Mesenchymal stem cell (in vitro differentiated cells and primary cell): ENCODE data around the gene NELFB.
A peak's percentile ranks its signal among the peaks of the same experiment; 100 is the strongest.

ENCODE experiments used
- DNase-seq: peaks from one replicate; pipeline ENCODE4 v3.0.0-alpha.2; 2013
- H2AFZ ChIP-seq: one replicate; pipeline ENCODE4 v1.6.1; 2013; ENCODE audit warnings: low read depth, mild to moderate bottlenecking, control low read depth, inconsistent platforms, low read length, moderate library complexity
- H2AK5ac ChIP-seq: 2 replicates; pipeline ENCODE4 v1.6.1; 2013; ENCODE audit warnings: low read length, moderate library complexity, mild to moderate bottlenecking, inconsistent platforms; ENCODE audit not compliant: severe bottlenecking
- H2BK120ac ChIP-seq: one replicate; pipeline ENCODE4 v1.6.1; 2013; ENCODE audit warnings: low read depth, mild to moderate bottlenecking, inconsistent platforms, low read length, moderate library complexity
- H2BK12ac ChIP-seq, 2 experiments: one replicate each; pipeline ENCODE4 v1.6.1; 2013; ENCODE audit warnings: inconsistent platforms in 2 of 2, low read length in 2 of 2, mild to moderate bottlenecking in 2 of 2, moderate library complexity in 2 of 2, control low read depth in 1 of 2
- H2BK15ac ChIP-seq: one replicate; pipeline ENCODE4 v1.6.1; 2013; ENCODE audit warnings: mild to moderate bottlenecking, low read depth, inconsistent platforms; ENCODE audit not compliant: poor library complexity, severe bottlenecking
- H2BK5ac ChIP-seq: 2 replicates; pipeline ENCODE4 v1.6.1; 2013; ENCODE audit warnings: low read depth, mild to moderate bottlenecking, low read length, control low read depth, inconsistent platforms; ENCODE audit not compliant: poor library complexity, severe bottlenecking
- H3K14ac ChIP-seq, 2 experiments: one replicate each; pipeline ENCODE4 v1.6.1; 2013; ENCODE audit warnings: inconsistent platforms in 2 of 2, low read length in 2 of 2, control low read depth in 1 of 2, mild to moderate bottlenecking in 1 of 2, moderate library complexity in 1 of 2
- H3K18ac ChIP-seq, 2 experiments: one replicate each; pipeline ENCODE4 v1.6.1; 2013; ENCODE audit warnings: inconsistent platforms in 2 of 2, low read length in 2 of 2, control low read depth in 1 of 2, low read depth in 1 of 2, mild to moderate bottlenecking in 1 of 2
- H3K23ac ChIP-seq, 2 experiments: one replicate each; pipeline ENCODE4 v1.6.1; 2013; ENCODE audit warnings: inconsistent platforms in 2 of 2, low read length in 2 of 2, mild to moderate bottlenecking in 2 of 2, moderate library complexity in 2 of 2, control low read depth in 1 of 2
- H3K27ac ChIP-seq: 2 replicates; pipeline ENCODE4 v1.5.1; 2013; ENCODE audit warnings: mild to moderate bottlenecking, moderate library complexity, low read length, control low read depth, inconsistent platforms; ENCODE audit not compliant: poor library complexity, severe bottlenecking
- H3K27me3 ChIP-seq, 2 experiments: 2 replicates each; pipeline versions ENCODE4 v1.6.1 to v1.7.0; 2013; ENCODE audit warnings: low read length in 2 of 2, mild to moderate bottlenecking in 2 of 2, moderate library complexity in 2 of 2, control low read depth in 1 of 2, inconsistent platforms in 1 of 2; ENCODE audit not compliant: control insufficient read depth in 1 of 2, insufficient read depth in 1 of 2
- H3K36me3 ChIP-seq, 2 experiments: 2 replicates each; pipeline versions ENCODE4 v1.6.1 to v1.7.0; 2013; ENCODE audit warnings: low read length in 2 of 2, control low read depth in 1 of 2, inconsistent platforms in 1 of 2, low read depth in 1 of 2, mild to moderate bottlenecking in 1 of 2; ENCODE audit not compliant: insufficient read depth in 2 of 2, control insufficient read depth in 1 of 2
- H3K4ac ChIP-seq, 2 experiments: one replicate each; pipeline ENCODE4 v1.6.1; 2013; ENCODE audit warnings: inconsistent platforms in 2 of 2, low read length in 2 of 2, mild to moderate bottlenecking in 2 of 2, moderate library complexity in 2 of 2, control low read depth in 1 of 2, low read depth in 1 of 2
- H3K4me1 ChIP-seq: 2 replicates; pipeline ENCODE4 v1.6.1; 2013; ENCODE audit warnings: low read depth, low read length, control low read depth; ENCODE audit not compliant: control insufficient read depth, insufficient read depth
- H3K4me2 ChIP-seq: 2 replicates; pipeline ENCODE4 v1.6.1; 2013; ENCODE audit warnings: low read length, mild to moderate bottlenecking, inconsistent platforms; ENCODE audit not compliant: poor library complexity, severe bottlenecking
- H3K4me3 ChIP-seq, 2 experiments: 2 replicates each; pipeline versions ENCODE4 v1.5.1 to v1.7.0; 2013; ENCODE audit warnings: low read length in 2 of 2, mild to moderate bottlenecking in 2 of 2, control low read depth in 1 of 2, low read depth in 1 of 2; ENCODE audit not compliant: insufficient read depth in 1 of 2
- H3K79me1 ChIP-seq: replicated peaks from 2 replicates; pipeline ENCODE4 v1.6.1; 2013; ENCODE audit warnings: mild to moderate bottlenecking, control low read depth, low read length, inconsistent platforms; ENCODE audit not compliant: poor library complexity, severe bottlenecking
- H3K9ac ChIP-seq: 2 replicates; pipeline ENCODE4 v1.7.0; 2013; ENCODE audit warnings: mild to moderate bottlenecking, low read length, moderate library complexity
- H3K9me3 ChIP-seq: 2 replicates; pipeline ENCODE4 v1.7.0; 2013; ENCODE audit warnings: mild to moderate bottlenecking, low read length; ENCODE audit not compliant: control insufficient read depth
- H4K8ac ChIP-seq: one replicate; pipeline ENCODE4 v1.6.1; 2013; ENCODE audit warnings: inconsistent platforms, mild to moderate bottlenecking, low read length, moderate library complexity
- H4K91ac ChIP-seq: one replicate; pipeline ENCODE4 v1.6.1; 2013; ENCODE audit warnings: mild to moderate bottlenecking, low read length, inconsistent platforms
- WGBS: methylation state at CpG from one replicate; pipeline ENCODE4 v1.1.7; 2013; ENCODE audit warnings: mixed read lengths; 5-methylcytosine and 5-hydroxymethylcytosine counted together

NELFB gene

DNA sequence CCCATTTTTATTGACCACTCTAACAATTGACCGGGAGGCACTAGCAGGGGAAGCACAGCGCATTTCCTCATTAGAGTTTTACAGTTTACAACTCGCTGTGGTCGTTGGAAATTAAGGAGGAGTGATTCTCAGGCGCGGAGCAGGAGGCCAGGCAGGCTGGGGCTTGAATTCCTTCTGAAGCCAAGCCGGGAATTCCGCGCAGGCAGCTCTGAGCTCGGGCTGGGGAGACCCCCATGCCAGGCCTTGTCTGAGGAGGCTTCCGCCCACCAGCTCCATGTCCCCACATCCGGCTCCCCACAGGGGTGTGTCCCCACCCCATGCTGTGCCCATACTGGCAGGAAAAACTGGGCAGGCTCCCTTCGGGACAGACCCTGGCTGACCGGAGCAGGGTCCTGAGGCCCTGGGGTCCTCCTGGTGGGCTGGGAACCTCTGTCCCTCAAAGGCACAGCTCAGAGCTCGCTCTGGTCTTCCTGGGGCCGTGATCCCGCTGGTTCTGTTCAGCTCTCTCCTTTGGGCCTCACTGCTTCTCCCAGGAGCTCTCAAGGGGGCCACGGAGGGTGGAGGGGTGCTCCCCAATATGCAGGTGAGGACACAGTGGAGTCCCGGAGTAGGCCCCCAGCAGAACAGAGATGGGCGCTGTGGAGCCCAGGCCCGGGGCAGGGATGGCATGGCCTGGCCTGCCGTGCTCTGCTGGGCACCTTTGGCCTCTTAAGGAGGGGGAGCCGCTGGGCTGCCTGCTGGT, 48.2 kb downstream of the NELFB start:
- Histone ChIP-seq H2BK5ac (no peak overlapping the region), H3K4ac (no peak overlapping the region), H3K4me3 (no peak overlapping the region), H3K79me1 (no peaks in the 10 kb centered on the region), H3K27ac (no peak overlapping the region), H3K14ac (no peak overlapping the region), H4K91ac (peak overlapping the region; percentile 35), H2AK5ac (no peak overlapping the region), H3K18ac (no peak overlapping the region), H3K4me2 (no peak overlapping the region), H2BK120ac (no peak overlapping the region), H3K9ac (no peak overlapping the region), H3K27me3 (peaks cover 26 to 90% of the 10 kb centered on the region in 2 experiments), H3K4me1 (peaks cover 33% of the 10 kb centered on the region), H2BK15ac (no peak overlapping the region), H3K23ac (no peak overlapping the region), H3K9me3 (no peaks in the 10 kb centered on the region), H4K8ac (no peak overlapping the region), H3K36me3 (no peaks in the 10 kb centered on the region), H2BK12ac (no peak overlapping the region), H2AFZ (no peak overlapping the region)
- 61% methylated on average over 21 of the region's 23 CpGs for WGBS
- DNase-seq: no peak

DNA sequence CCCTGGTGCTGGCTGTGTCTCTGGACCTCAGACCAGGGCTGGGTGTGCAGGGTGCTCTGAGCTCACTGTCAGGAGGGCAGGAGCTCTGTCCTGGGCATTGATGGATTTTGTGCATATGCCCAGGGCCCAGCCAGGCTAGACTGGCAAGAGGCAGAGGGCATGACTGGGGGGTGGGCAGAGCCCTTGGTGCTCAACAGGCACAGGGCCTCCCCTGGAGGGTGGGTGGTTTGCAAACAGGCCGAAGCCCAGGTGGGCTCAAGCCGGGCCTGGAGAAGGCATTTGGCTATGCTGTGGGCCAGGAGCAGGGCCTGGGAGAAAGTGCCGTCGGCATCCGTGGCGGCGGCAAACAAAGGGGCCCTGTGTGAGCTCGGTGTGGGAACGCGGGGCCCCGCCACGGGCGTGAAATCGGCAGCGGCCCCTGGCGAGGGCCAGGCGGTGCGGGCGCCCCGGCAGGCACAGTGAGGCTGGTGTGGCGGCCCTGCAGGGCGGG, 48.8 kb downstream of the NELFB start:
- H2BK120ac ChIP-seq: no peak overlapping the region
- no peak overlapping the region for H2AK5ac ChIP-seq
- no peak overlapping the region for H2BK5ac ChIP-seq
- no peak overlapping the region for H3K23ac ChIP-seq
- no peak overlapping the region for H3K9ac ChIP-seq
- WGBS: 96% methylated on average over 22 of the region's 22 CpGs
- no peak overlapping the region for H3K4me2 ChIP-seq
- H3K4me3 ChIP-seq: no peak overlapping the region
- no peaks in the 10 kb centered on the region for H3K79me1 ChIP-seq
- no peak overlapping the region for H3K18ac ChIP-seq
- no peak for DNase-seq
- H3K14ac ChIP-seq: no peak overlapping the region
- peaks cover 33% of the 10 kb centered on the region for H3K4me1 ChIP-seq
- peak overlapping the region; percentile 35 for H4K91ac ChIP-seq
- H3K36me3 ChIP-seq: no peaks in the 10 kb centered on the region
- no peak overlapping the region for H4K8ac ChIP-seq
- no peak overlapping the region for H3K4ac ChIP-seq
- H2AFZ ChIP-seq: no peak overlapping the region
- H3K27ac ChIP-seq: no peak overlapping the region
- H3K9me3 ChIP-seq: no peaks in the 10 kb centered on the region
- H2BK12ac ChIP-seq: no peak overlapping the region
- H3K27me3 ChIP-seq: peaks cover 20 to 85% of the 10 kb centered on the region in 2 experiments
- no peak overlapping the region for H2BK15ac ChIP-seq

DNA sequence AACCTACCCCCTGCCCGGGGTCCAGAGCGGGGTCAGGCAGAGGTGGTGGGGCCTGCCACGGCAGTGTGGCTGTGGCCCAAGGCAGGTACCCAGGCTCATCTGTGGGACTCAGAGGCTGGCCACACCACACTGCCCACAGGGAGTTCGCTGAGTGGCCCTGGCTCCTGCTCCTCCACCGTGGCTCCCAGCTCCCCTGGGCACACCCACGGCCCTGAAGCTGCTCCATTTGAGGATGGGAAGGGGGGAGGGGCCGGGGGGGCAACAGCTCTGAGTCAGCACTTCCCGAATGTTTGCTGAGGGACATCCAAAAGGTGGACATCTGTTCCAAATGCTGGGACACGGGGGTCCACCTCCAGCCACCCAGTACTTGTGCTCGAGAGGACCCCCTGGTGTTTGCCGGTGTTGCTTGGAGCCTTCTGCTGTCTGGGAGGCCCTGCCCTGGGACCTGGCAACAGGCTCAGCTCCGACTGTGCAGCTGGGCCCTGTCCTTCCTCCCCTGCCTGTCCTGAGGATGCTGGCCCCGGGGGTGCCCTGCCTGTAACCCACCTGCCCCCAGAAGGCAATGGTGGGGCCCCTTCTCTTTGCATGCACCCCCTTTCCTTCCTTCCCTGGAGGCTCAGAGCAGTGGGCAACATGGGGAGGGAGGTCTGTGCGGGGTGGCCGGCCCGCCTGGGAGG, 49.4 kb downstream of the NELFB start:
- H3K4me3 ChIP-seq: no peak overlapping the region
- H3K14ac ChIP-seq: no peak overlapping the region
- H3K27ac ChIP-seq: no peak overlapping the region
- no peak overlapping the region for H2BK120ac ChIP-seq
- no peak for DNase-seq
- peaks cover 33% of the 10 kb centered on the region for H3K4me1 ChIP-seq
- H4K91ac ChIP-seq: peak overlapping the region; percentile 20
- peak overlapping the region; percentile 80 for H2BK15ac ChIP-seq
- H3K4ac ChIP-seq: no peak overlapping the region
- H3K27me3 ChIP-seq: peaks cover 14 to 84% of the 10 kb centered on the region in 2 experiments
- H2AK5ac ChIP-seq: no peak overlapping the region
- H3K9me3 ChIP-seq: no peaks in the 10 kb centered on the region
- 53% methylated on average over 12 of the region's 16 CpGs for WGBS
- H4K8ac ChIP-seq: no peak overlapping the region
- no peak overlapping the region for H2BK5ac ChIP-seq
- no peak overlapping the region for H3K4me2 ChIP-seq
- H3K23ac ChIP-seq: no peak overlapping the region
- H3K79me1 ChIP-seq: no peaks in the 10 kb centered on the region
- H2AFZ ChIP-seq: no peak overlapping the region
- H3K18ac ChIP-seq: no peak overlapping the region
- H3K9ac ChIP-seq: no peak overlapping the region
- H2BK12ac ChIP-seq: no peak overlapping the region
- no peaks in the 10 kb centered on the region for H3K36me3 ChIP-seq

DNA sequence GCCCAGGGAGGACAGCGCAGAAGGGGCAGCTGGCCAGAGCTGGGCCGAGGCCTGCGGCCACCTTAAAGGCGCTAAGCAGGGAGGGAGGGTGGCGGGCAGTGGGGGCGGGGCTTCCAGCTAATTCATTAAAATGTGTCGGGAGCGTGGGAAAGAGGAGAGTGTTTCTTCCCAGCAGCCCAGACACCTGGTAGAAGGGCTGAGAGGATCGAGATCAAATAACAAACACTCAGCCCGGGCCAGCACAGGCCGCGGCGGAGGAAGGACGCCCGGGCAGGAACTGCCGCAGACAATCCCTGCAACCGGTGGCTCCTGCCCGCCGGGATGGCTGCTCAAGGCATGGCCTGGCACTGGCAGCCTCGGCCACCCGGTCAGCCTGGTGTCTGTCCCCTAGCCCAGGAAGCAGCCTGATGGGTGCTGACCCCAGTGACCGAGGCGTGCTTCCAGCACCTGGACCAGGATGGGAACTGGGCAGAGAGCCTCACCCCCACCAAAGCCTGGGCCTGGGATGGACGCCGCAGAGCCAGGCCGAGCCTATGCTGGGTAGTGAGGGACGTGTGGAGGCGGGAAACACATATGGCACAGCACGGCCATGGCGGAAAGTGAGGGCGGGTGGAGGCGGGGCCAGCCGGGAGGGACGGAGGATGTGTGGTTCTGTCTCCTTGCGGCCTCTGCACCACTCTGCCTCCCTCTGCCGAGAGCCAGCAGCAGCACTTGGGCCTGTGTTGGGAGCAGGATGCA, 50.1 kb downstream of the NELFB start:
- no peak overlapping the region for H3K4me3 ChIP-seq
- no peaks in the 10 kb centered on the region for H3K36me3 ChIP-seq

More for the DNA sequence above, 50.1 kb downstream of the NELFB start:
- Histone ChIP-seq H3K4me1 (peaks cover 33% of the 10 kb centered on the region), H2AFZ (no peak overlapping the region), H3K9me3 (no peaks in the 10 kb centered on the region), H3K18ac (no peak overlapping the region), H2BK120ac (no peak overlapping the region), H3K27ac (no peak overlapping the region), H2BK12ac (no peak overlapping the region), H2BK15ac (no peak overlapping the region), H4K91ac (peak overlapping the region; percentile 19), H3K4me2 (no peak overlapping the region), H3K14ac (no peak overlapping the region), H3K27me3 (peaks cover 7 to 84% of the 10 kb centered on the region in 2 experiments), H3K4ac (no peak overlapping the region), H3K23ac (no peak overlapping the region), H2BK5ac (no peak overlapping the region), H4K8ac (no peak overlapping the region), H3K9ac (no peak overlapping the region), H3K79me1 (no peaks in the 10 kb centered on the region), H2AK5ac (no peak overlapping the region)
- 65% methylated on average over 36 of the region's 36 CpGs for WGBS
- DNase-seq: no peak
